CD4-positive, alpha-beta T cell (primary cell): ENCODE data around the gene IPCEF1. TPM values are rescaled to one million over a fixed set of nuclear protein-coding genes. Genes with fewer than 3 reads are reported as not detected.

Experiments used
- ATAC-seq: fragments of 200-7000 bp; cut with Tn5 transposase; one replicate; pipeline ENCODE4 v1.10.0; 2022; ENCODE audit warnings: mild to moderate bottlenecking; ENCODE audit not compliant: poor library complexity
- CTCF ChIA-PET: fragments of 350-600 bp; sonication (Branson Sonifier 250); formaldehyde crosslinking; loops from one replicate; lab custom pipeline; 2021; ENCODE audit warnings: antibody characterized with exemption, inconsistent platforms; lab: Charles Lee
- POLR2A ChIA-PET: fragments of 350-600 bp; sonication (Branson Sonifier 250); formaldehyde crosslinking; loops from one replicate; lab custom pipeline; 2021; ENCODE audit warnings: antibody characterized with exemption, inconsistent platforms; lab: Charles Lee
- DNase-seq, 14 experiments: peaks; one replicate each; pipeline ENCODE4 v3.0.0-alpha.2; 2013 to 2020; ENCODE audit warnings: mixed read lengths in 2 of 14
- H3K27ac ChIP-seq, 2 donors: one replicate each; pipeline versions ENCODE4 v1.5.1 to v1.7.0; 2013; ENCODE audit warnings: low read length in 2 of 2, low read depth in 1 of 2, mild to moderate bottlenecking in 1 of 2
- H3K27me3 ChIP-seq, 2 experiments: 1 replicate in 1 of 2; 2 replicates in 1 of 2; pipeline versions ENCODE4 v1.6.1 to v1.7.0; 2013; ENCODE audit warnings: low read length in 2 of 2, control low read depth in 1 of 2, mild to moderate bottlenecking in 1 of 2, moderate library complexity in 1 of 2; ENCODE audit not compliant: insufficient read depth in 2 of 2, control insufficient read depth in 1 of 2
- H3K36me3 ChIP-seq: one replicate; pipeline ENCODE4 v1.6.1; 2013; ENCODE audit warnings: low read length, control low read depth; ENCODE audit not compliant: insufficient read depth
- H3K4me1 ChIP-seq: one replicate; pipeline ENCODE4 v1.6.1; 2013; ENCODE audit warnings: low read length, control low read depth; ENCODE audit not compliant: insufficient read depth
- H3K4me3 ChIP-seq: one replicate; pipeline ENCODE4 v1.5.1; 2013; ENCODE audit warnings: mild to moderate bottlenecking, low read length, moderate library complexity
- H3K9me3 ChIP-seq, 2 experiments: 1 replicate in 1 of 2; 2 replicates in 1 of 2; pipeline versions ENCODE4 v1.6.1 to v1.7.0; 2013; ENCODE audit warnings: low read length in 2 of 2, mild to moderate bottlenecking in 2 of 2, control low read depth in 1 of 2, moderate library complexity in 1 of 2; ENCODE audit not compliant: control insufficient read depth in 1 of 2, insufficient read depth in 1 of 2
- H3K27ac Mint-ChIP-seq: one replicate; pipeline ENCODE4 v1.8.0; 2020; ENCODE audit warnings: mixed read lengths
- H3K27me3 Mint-ChIP-seq: one replicate; pipeline ENCODE4 v1.8.0; 2021; ENCODE audit warnings: mixed read lengths
- H3K36me3 Mint-ChIP-seq: one replicate; pipeline ENCODE4 v1.8.0; 2021; ENCODE audit warnings: low read depth, mixed read lengths
- H3K4me1 Mint-ChIP-seq: one replicate; pipeline ENCODE4 v1.8.0; 2021; ENCODE audit warnings: low read depth, mixed read lengths
- H3K4me3 Mint-ChIP-seq: one replicate; pipeline ENCODE4 v1.8.0; 2020; ENCODE audit warnings: mild to moderate bottlenecking, mixed read lengths
- H3K9me3 Mint-ChIP-seq: one replicate; pipeline ENCODE4 v1.8.0; 2020; ENCODE audit warnings: mixed read lengths
- intact Hi-C, 2 experiments: fragments of 100-400 bp; cut with DNase I in 1 of 2; cut with micrococcal nuclease in 1 of 2; formaldehyde crosslinking; loops; one replicate each; pipeline versions ENCODE4 v1.15.1 to v1.9.0; 2023 to 2025; cut with DNase I, micrococcal nuclease
- total RNA-seq, 174 experiments: library from RNA in 2 of 174; stranded (reverse) in 2 of 174; gene quantifications; one replicate each; pipeline ENCODE4 v1.2.3 and lab custom pipeline; 2021 to 2026
- TF ChIP-seq, protein P1 (sequence below): fragments of 200-600 bp; IDR thresholded peaks from one replicate; pipeline ENCODE4 v1.8.0; 2022; ENCODE audit warnings: antibody characterized with exemption, mild to moderate bottlenecking

IPCEF1 gene
- total RNA-seq, 2 experiments from 2014 or later: 92.4 to 96.8 TPM

DNA sequence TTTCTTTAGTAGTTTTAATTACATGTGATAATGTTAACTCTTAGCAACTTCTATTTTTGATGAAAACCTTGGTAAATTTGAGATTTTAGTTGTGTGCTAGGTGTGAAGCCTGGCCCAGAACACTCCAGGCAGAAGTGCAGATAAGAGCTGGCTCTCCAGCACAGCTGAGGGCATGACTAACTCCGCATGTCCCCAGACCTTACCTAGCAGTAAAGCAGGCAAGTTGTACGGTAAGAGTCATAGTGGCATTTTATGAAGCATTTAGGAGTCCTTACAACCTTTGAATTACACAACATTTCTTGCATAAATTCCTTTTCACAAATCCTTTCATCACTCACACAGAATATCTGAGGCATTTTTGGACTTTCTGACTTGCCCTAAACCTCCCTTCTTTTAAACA lies 250.4 kb downstream of the IPCEF1 start:
- ATAC-seq (no peak), DNase-seq (no peak)
- TF ChIP-seq, protein P1, sequence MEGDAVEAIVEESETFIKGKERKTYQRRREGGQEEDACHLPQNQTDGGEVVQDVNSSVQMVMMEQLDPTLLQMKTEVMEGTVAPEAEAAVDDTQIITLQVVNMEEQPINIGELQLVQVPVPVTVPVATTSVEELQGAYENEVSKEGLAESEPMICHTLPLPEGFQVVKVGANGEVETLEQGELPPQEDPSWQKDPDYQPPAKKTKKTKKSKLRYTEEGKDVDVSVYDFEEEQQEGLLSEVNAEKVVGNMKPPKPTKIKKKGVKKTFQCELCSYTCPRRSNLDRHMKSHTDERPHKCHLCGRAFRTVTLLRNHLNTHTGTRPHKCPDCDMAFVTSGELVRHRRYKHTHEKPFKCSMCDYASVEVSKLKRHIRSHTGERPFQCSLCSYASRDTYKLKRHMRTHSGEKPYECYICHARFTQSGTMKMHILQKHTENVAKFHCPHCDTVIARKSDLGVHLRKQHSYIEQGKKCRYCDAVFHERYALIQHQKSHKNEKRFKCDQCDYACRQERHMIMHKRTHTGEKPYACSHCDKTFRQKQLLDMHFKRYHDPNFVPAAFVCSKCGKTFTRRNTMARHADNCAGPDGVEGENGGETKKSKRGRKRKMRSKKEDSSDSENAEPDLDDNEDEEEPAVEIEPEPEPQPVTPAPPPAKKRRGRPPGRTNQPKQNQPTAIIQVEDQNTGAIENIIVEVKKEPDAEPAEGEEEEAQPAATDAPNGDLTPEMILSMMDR: no peak
- ChIA-PET CTCF (no interaction called here), POLR2A (no interaction called here)
- no peak overlapping the region for H3K4me3 ChIP-seq
- H3K4me1 Mint-ChIP-seq: no peaks in the 10 kb centered on the region
- no peaks in the 10 kb centered on the region for H3K4me1 ChIP-seq
- no peaks in the 10 kb centered on the region for H3K36me3 ChIP-seq
- no peak overlapping the region for H3K4me3 Mint-ChIP-seq
- H3K9me3 ChIP-seq: no peaks in the 10 kb centered on the region
- H3K27ac Mint-ChIP-seq: no peak overlapping the region
- H3K27ac ChIP-seq: no peak overlapping the region
- no peaks in the 10 kb centered on the region for H3K36me3 Mint-ChIP-seq
- intact Hi-C loops: no loop called here
- H3K27me3 ChIP-seq: peaks cover 0 to 4% of the 10 kb centered on the region in 2 experiments
- H3K27me3 Mint-ChIP-seq: peaks cover 7% of the 10 kb centered on the region
- peaks cover 5% of the 10 kb centered on the region for H3K9me3 Mint-ChIP-seq

Other genes with a start within 250 kb of the IPCEF1 start
- under 1 TPM in 1 of 2 experiments, not detected in 1; 0.14 TPM for gene CNKSR3, start 153.9 kb upstream of the IPCEF1 start, total RNA-seq